NCI-H1694 (cell line): Measurements from ENCODE around the gene KIF13A.

Experiments
- DNase-seq: peaks from one replicate; lab custom pipeline; 2025; lab: John Stamatoyannopoulos, UW

The KIF13A gene

DNA sequence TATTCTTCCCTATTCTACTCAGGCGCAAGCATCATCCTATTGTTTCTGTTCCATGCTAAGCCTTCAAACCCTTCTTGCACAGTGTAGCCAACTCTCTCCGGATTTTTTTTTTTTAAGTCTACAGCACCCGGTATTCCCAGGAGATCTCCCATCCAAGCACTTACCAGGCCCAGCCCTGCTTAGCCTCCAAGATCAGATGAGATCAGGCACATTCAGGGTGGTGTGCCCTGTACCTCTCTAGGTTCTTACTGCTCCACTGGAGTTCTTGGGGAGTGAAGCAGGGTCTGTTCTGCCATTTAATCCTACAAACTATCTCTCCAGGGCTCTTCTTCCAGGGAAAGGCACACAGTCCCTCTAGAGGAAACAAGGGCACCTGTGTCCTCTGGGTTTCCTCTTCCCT lies 265.8 kb downstream of the KIF13A start:
- DNase-seq, result no peak

DNA sequence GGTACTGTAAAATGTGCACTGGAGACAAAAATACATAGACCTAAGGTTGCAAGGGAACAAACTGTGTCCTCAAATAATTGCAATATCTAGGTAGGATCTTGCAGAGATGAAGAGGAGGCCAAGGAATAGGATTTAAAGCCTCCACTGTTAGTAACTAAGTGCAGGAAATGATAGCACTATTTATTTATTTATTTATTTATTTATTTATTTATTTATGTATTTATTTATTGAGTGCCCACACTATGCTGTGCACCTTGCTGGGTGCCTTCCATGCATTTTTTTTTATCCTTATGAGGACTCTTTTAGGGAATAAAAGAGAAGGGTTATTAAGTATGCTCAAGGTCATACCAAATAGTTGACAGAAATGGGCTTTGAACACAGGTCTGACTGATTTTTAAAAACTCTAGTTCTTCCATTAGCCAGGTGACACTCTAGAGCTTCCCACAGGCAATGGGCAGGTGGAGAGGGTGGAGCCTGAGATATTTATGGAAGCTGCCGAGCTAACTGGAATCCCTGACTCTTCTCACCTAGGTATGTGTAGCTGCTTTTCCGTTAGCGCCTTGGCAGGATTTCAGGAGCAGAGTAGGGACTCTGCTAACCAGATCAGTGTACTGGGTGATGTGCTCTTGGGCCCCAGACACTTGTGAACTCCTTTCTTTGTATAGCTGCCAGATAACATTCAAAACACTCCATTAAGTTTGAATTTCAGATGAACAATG lies 268.0 kb downstream of the KIF13A start:
- DNase-seq, result no peak

DNA sequence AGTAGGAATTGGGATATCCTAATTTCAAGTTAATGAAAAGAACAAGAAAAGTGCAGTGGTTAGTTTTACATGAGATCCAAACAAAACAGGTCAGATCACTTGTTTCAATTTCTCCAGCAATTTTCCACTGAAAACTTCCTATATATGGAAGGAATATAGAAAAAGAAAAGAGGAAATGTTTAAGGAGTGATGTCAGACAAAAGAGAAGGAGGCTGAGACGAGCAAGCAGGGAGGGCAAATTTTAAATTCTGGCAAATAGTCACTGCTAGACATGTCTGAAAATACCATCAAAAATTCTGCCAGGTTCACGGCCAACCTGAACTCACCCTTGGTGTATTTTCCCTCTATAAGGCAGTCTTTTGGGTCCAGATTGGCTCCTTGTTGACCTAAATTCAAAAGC lies 271.2 kb downstream of the KIF13A start:
- no peak for DNase-seq

DNA sequence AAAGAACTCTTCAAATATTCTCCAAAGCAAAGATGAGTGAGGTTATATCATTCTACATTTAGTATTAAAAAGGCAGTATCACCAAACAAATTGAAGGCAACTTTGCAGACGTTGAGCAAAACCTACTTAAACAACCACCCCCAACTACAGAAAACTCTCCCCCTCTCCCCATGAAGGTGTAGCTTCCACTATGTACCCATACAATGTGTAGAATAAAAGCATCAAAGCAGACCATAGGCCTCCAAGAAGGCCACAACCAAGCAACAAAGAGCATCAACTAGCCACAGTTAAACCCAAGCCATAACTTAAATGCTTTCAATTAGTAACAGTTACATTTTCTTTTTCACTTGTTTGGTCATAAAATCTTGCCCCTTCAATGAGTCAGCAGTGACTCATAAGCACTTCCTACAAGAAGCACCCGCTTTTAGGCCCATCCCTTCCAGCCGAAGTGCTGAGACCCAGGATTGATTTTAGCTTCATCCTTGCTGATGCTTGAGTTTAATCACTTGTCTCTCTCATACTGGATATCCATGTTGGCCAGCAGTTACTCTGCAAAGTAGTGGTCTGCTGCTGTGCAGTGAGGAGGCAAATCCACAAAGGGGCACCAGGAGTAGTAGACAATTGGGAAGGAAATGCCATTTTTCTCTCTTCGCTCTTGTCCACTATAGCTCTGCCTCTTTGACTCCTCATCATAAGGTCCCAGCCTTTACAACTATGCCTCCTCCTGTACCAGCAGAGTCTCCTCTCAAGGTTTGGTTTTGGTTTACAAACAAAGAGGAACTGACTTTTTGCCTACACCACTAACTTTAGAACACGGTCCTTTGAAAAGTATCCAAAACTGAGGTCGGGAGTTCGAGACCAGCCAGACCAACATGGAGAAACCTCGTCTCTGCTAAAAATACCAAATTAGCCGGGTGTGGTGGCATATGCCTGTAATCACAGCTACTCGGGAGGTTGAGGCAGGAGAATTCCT lies 272.3 kb downstream of the KIF13A start:
- DNase-seq, result no peak

GRCh38 chr6:17714177-17714576 lies 273.3 kb downstream of the KIF13A start:
- no peak for DNase-seq

DNA sequence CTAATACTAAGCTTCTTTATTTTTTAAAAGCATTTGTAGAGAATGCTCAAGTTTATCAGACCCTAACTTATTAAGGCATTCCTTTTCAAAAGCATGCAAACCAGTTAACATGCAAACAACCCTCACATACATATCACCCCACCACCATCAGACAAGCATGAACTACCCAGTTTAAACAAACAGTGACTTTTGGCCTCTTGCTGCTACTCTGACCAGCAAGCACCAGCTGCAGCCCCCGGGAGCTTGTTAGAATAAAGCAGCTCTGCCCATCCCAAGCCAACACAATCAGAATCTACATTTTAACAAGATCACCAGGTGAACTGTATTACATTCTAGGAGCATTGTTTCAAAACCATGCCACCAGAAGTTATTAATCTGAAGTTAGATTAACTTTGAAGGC lies 274.9 kb downstream of the KIF13A start:
- no peak for DNase-seq

GRCh38 chr6:17710331-17710730 lies 277.1 kb downstream of the KIF13A start:
- DNase-seq, result no peak

GRCh38 chr6:17709476-17709875 lies 278.0 kb downstream of the KIF13A start:
- DNase-seq, result no peak
